Measurements from ENCODE around the gene MAML3. TPM values are rescaled to one million over a fixed set of nuclear protein-coding genes. Genes with fewer than 3 reads are reported as not detected.

Gene MAML3
- total RNA-seq, 1 experiment from 2014 or later: 12.1 TPM

DNA sequence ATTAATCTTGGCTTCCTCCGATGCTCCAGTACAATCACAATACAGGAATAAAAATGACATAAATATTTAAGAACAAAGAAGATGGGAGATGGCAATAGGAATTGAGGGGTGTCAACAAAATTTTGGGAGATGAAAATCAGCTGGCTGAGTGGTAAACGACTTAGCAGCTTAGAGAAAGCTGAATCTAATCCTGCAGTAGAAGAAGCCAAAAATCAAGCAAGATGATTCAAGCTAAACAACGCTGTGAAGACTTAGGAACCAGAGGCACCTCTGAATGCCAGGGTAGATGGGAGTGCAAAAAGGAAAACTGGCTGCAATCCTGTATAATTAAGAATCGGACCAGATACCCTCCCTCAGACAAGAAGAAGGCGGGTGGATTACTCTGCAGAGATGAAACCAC, 273.1 kb downstream of the MAML3 start:
- POLR2A ChIA-PET: no interaction called here
- peaks cover 5% of the 10 kb centered on the region for H3K36me3 Mint-ChIP-seq (ENCODE audit: insufficient read depth, unreplicated experiment)
- intact Hi-C loops (cut with micrococcal nuclease; ENCODE audit: unreplicated experiment): no loop called here

DNA sequence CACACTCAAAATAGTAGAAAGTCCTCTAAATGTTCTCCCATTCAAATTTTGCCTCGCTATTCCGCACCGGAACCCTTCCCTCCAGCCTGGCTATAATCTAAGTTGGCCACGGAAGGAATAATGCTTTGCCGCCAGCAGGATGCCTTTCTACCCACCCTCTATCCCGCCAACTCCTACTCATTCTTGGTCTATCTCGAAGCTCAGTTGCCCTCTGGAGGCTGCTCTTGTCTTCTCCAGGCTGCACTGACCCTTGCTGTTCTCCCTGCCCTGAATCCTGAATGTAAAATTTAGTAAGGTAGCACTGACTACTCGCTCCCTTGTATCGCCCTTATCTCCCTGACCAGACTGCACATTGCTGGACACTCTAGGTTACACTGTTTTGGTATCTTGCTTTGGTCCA, 275.9 kb downstream of the MAML3 start:
- H3K4me3 ChIP-seq (ENCODE audit: low read depth, low read length): no peak overlapping the region
- Mint-ChIP-seq H3K9me3 (ENCODE audit: unreplicated experiment) (peaks cover 3% of the 10 kb centered on the region), H3K36me3 (ENCODE audit: insufficient read depth, unreplicated experiment) (peaks cover 5% of the 10 kb centered on the region), H3K27ac (ENCODE audit: unreplicated experiment) (no peak overlapping the region), H3K27me3 (ENCODE audit: insufficient read depth, unreplicated experiment) (no peaks in the 10 kb centered on the region), H3K4me3 (ENCODE audit: unreplicated experiment) (no peak overlapping the region), H3K4me1 (ENCODE audit: low read depth, unreplicated experiment) (no peaks in the 10 kb centered on the region)
- H3K27me3 ChIP-seq (replicated peaks; ENCODE audit: control insufficient read depth, insufficient read depth, low read length): no peaks in the 10 kb centered on the region
- H3K9me3 ChIP-seq: no peaks in the 10 kb centered on the region
- intact Hi-C loops (cut with micrococcal nuclease; ENCODE audit: unreplicated experiment): no loop called here
- ChIA-PET POLR2A (no interaction called here), CTCF (no interaction called here)
- no TSS peak for BruUV-seq (replicated peaks)
- no peaks in the 10 kb centered on the region for H3K4me1 ChIP-seq
- no peak for TF ChIP-seq CTCF (IDR thresholded peaks at IDR 0.05; ENCODE audit: insufficient read depth in 1 of 2, low read depth in 1 of 2, low read length in 1 of 2, severe bottlenecking in 1 of 2, unreplicated experiment in 1 of 2)
- no peaks in the 10 kb centered on the region for H3K36me3 ChIP-seq (ENCODE audit: control insufficient read depth, insufficient read depth, low read length)
- no peak for DNase-seq

More for the DNA sequence above, 273.1 kb downstream of the MAML3 start:
- Mint-ChIP-seq H3K4me3 (ENCODE audit: unreplicated experiment) (no peak overlapping the region), H3K9me3 (ENCODE audit: unreplicated experiment) (peaks cover 10% of the 10 kb centered on the region), H3K27me3 (ENCODE audit: insufficient read depth, unreplicated experiment) (no peaks in the 10 kb centered on the region), H3K4me1 (ENCODE audit: low read depth, unreplicated experiment) (no peaks in the 10 kb centered on the region), H3K27ac (ENCODE audit: unreplicated experiment) (no peak overlapping the region)
- H3K9me3 ChIP-seq: no peaks in the 10 kb centered on the region
- no peaks in the 10 kb centered on the region for H3K4me1 ChIP-seq
- no peaks in the 10 kb centered on the region for H3K27me3 ChIP-seq (replicated peaks; ENCODE audit: control insufficient read depth, insufficient read depth, low read length)
- no peaks in the 10 kb centered on the region for H3K36me3 ChIP-seq (ENCODE audit: control insufficient read depth, insufficient read depth, low read length)
- no TSS peak for BruUV-seq (replicated peaks)
- no peak for TF ChIP-seq CTCF (IDR thresholded peaks at IDR 0.05; ENCODE audit: insufficient read depth in 1 of 2, low read depth in 1 of 2, low read length in 1 of 2, severe bottlenecking in 1 of 2, unreplicated experiment in 1 of 2)
- DNase-seq: no peak
- no peak overlapping the region for H3K4me3 ChIP-seq (ENCODE audit: low read depth, low read length)
- CTCF ChIA-PET: no interaction called here

- Mint-ChIP-seq H3K27ac (ENCODE audit: unreplicated experiment) (no peak overlapping the region), H3K36me3 (ENCODE audit: insufficient read depth, unreplicated experiment) (peaks cover 5% of the 10 kb centered on the region), H3K27me3 (ENCODE audit: insufficient read depth, unreplicated experiment) (no peaks in the 10 kb centered on the region), H3K4me3 (ENCODE audit: unreplicated experiment) (no peak overlapping the region), H3K9me3 (ENCODE audit: unreplicated experiment) (no peaks in the 10 kb centered on the region), H3K4me1 (ENCODE audit: low read depth, unreplicated experiment) (no peaks in the 10 kb centered on the region)
- Histone ChIP-seq H3K4me3 (ENCODE audit: low read depth, low read length) (no peak overlapping the region), H3K9me3 (no peaks in the 10 kb centered on the region), H3K36me3 (ENCODE audit: control insufficient read depth, insufficient read depth, low read length) (no peaks in the 10 kb centered on the region), H3K4me1 (no peaks in the 10 kb centered on the region), H3K27me3 (replicated peaks; ENCODE audit: control insufficient read depth, insufficient read depth, low read length) (no peaks in the 10 kb centered on the region)
- intact Hi-C loops (cut with micrococcal nuclease; ENCODE audit: unreplicated experiment): no loop called here
- ChIA-PET POLR2A (no interaction called here), CTCF (no interaction called here)
- no peak for DNase-seq
- no peak for TF ChIP-seq CTCF (IDR thresholded peaks at IDR 0.05; ENCODE audit: insufficient read depth in 1 of 2, low read depth in 1 of 2, low read length in 1 of 2, severe bottlenecking in 1 of 2, unreplicated experiment in 1 of 2)
- BruUV-seq (replicated peaks): no TSS peak
Observed at GRCh38 chr4:139876337-139876941, 277.5 kb downstream of the MAML3 start.

Data from Caco-2 (cell line).